Neuron (in vitro differentiated cells): ENCODE results near the gene NELL2.
"Not testable (repeated sequence)": the region's sequence is repeated elsewhere in the genome, so short reads cannot be mapped to it uniquely, and the experiment has no call there.

ENCODE experiments used
- H2AFZ ChIP-seq: one replicate; pipeline ENCODE4 v1.6.1; 2013; ENCODE audit warnings: low read depth, mild to moderate bottlenecking, inconsistent platforms, low read length, moderate library complexity
- H3K27me3 ChIP-seq: one replicate; pipeline ENCODE4 v1.6.1; 2013; ENCODE audit warnings: low read length; ENCODE audit not compliant: insufficient read depth
- H3K36me3 ChIP-seq: one replicate; pipeline ENCODE4 v1.6.1; 2013; ENCODE audit warnings: low read length; ENCODE audit not compliant: insufficient read depth
- H3K4me1 ChIP-seq: one replicate; pipeline ENCODE4 v1.6.1; 2013; ENCODE audit warnings: low read length; ENCODE audit not compliant: insufficient read depth
- H3K4me3 ChIP-seq: 2 replicates; pipeline ENCODE4 v1.5.1; 2013; ENCODE audit warnings: mild to moderate bottlenecking, low read length, moderate library complexity
- H3K9me3 ChIP-seq: one replicate; pipeline ENCODE4 v1.6.1; 2013; ENCODE audit warnings: low read length

Gene NELL2

DNA sequence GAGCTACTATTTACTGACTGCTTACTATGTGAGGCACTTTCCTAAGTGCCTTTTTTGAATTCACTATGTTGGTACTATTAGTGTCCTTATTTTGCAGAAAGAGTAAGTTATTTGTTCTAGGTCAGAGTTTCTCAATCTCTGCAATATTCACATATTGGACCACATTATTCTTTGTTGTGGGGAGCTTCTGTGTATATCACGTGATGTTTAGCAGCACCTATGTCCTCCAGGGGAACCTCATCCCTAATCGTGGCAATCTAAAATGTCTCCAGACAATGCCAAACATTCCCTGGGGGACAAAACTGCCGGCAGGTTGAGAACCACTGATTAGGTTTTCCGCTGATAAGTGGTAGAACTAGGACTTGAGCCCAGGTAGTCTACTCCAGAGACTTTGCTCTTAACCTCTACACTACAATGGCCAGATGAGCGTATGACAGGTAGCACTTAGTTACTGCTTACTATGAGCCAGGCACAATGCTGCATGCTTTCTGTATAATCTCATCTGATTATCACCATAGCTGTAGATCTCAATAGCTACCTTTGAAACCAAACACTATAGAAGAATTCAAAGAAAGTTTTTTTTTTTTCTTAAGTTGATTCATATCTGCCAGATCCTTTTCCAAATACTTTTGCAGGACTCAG, 38.9 kb downstream of the NELL2 start:
- no peaks in the 10 kb centered on the region for H3K36me3 ChIP-seq
- no peaks in the 10 kb centered on the region for H3K27me3 ChIP-seq
- no peaks in the 10 kb centered on the region for H3K9me3 ChIP-seq
- H3K4me1 ChIP-seq = no peaks in the 10 kb centered on the region
- H2AFZ ChIP-seq = no peak overlapping the region
- H3K4me3 ChIP-seq = no peak overlapping the region

GRCh38 chr12:44835641-44836379, 40.3 kb downstream of the NELL2 start:
- no peaks in the 10 kb centered on the region for H3K4me1 ChIP-seq
- H2AFZ ChIP-seq = no peak overlapping the region
- H3K36me3 ChIP-seq = no peaks in the 10 kb centered on the region
- no peaks in the 10 kb centered on the region for H3K9me3 ChIP-seq
- H3K4me3 ChIP-seq = no peak overlapping the region
- no peaks in the 10 kb centered on the region for H3K27me3 ChIP-seq

DNA sequence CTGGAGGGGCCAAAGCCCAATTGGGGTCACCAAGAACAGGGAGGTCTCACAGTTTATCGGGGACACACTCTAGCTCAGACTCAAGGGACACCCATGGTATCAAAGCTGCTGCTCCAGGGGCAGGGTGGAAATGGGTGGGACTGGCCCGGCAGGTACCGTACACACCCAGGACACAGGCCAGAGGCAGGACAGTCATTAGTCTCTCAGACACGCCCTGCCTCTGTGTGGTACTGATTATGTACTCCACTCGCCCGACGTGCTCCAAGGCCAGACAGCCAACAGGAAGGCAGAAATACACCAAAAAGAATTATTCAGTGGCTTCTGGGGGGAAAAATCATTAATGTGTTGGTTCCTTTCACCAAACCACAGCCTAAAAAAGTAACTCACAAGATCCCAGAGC, 41.1 kb downstream of the NELL2 start:
- not testable (repeated sequence) for H3K4me3 ChIP-seq, H3K4me1 ChIP-seq, H3K36me3 ChIP-seq, H3K27me3 ChIP-seq, H3K9me3 ChIP-seq, H2AFZ ChIP-seq

DNA sequence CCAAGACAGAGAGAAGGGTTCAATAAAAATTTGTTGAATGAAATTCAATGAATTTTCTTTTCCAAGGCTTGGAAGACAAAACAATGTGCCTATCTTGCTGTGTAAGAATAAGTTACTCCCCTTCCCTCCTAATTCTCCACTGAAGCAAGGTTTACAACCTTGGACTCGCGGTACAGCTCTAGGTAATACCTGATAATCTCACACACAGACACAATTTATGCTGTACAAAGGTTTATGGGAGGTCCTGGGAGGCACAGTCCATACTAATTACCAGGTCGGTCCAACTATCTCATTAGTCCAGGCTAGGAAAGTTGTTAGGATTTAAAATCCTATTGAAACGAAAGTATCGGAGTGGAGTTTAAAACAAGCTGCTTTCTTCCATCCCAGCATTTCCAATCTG, 42.6 kb downstream of the NELL2 start:
- H2AFZ ChIP-seq = no peak overlapping the region
- no peaks in the 10 kb centered on the region for H3K4me1 ChIP-seq
- H3K36me3 ChIP-seq = no peaks in the 10 kb centered on the region
- no peaks in the 10 kb centered on the region for H3K9me3 ChIP-seq
- H3K4me3 ChIP-seq = no peak overlapping the region
- no peaks in the 10 kb centered on the region for H3K27me3 ChIP-seq

DNA sequence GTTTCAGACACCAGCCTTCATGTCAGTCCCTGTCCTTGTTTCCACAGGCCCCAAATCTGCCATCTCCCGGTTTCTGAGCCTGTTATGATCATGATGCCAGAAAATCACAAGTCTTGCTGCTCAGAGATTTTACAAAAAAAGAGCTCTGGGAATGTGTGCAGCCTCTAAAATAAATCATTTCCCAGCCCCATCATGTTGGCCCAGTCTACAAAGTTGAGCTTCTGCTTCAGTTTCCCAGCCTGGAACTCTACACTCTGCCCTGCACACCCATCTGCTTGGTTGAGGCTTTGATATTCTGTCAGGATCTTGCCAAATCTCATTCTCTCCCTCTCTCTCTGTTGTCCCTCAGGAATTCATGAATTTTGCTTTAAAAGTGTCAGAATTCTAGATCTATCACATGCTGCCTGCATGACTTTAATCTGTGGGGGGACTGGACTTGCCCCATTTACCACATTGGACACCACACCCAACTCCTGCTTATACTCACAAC, 45.5 kb downstream of the NELL2 start:
- Histone ChIP-seq H3K36me3 (no peaks in the 10 kb centered on the region), H2AFZ (no peak overlapping the region), H3K9me3 (no peaks in the 10 kb centered on the region), H3K27me3 (no peaks in the 10 kb centered on the region), H3K4me1 (no peaks in the 10 kb centered on the region), H3K4me3 (no peak overlapping the region)

DNA sequence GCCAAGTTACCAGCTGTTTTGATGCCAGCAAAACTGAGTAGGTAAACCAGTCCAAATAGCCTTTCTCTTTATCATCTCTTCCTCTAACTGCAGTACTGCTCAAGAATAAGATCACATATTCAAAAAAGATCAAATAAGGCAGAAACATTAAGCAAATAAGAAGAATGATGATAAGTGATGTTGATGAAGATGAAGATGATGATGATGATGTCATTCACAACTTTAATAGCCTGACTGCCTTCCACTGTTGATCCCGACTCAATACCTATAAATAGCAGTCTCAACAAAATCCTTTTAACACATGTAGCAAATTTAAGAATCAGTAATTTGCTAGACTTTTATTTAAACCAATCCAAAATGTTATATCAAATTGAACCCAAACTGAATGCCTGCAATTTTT, 47.1 kb downstream of the NELL2 start:
- no peaks in the 10 kb centered on the region for H3K27me3 ChIP-seq
- no peak overlapping the region for H3K4me3 ChIP-seq
- no peak overlapping the region for H2AFZ ChIP-seq
- no peaks in the 10 kb centered on the region for H3K9me3 ChIP-seq
- no peaks in the 10 kb centered on the region for H3K4me1 ChIP-seq
- no peaks in the 10 kb centered on the region for H3K36me3 ChIP-seq

DNA sequence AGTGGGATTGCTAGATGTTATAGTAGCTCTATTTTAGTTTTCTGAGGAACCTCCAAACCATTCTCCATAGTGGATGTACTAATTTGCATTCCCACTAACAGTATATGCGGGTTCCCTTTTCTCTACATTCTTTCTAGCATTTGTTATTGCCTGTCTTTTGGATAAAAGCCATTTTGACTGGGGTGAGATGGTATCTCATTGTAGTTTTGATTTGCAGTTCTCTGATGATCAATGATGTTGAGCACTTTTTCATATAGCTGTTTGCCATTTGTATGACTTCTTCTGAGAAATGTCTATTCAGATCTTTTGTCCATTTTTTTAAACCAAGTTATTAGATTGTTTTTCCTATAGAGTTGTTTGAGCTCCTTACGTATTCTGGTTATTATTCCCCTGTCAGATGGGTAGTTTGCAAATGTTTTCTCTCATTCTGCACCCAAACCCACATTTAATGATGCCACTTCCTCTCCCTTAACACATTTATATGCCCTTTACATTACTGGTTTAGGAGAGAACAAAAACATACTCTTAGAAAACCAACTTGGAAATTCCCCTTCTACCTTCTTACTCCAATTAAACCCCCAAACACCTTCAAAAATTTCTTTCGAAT, 48.2 kb downstream of the NELL2 start:
- H3K4me1 ChIP-seq = no peaks in the 10 kb centered on the region
- H3K36me3 ChIP-seq = no peaks in the 10 kb centered on the region
- no peak overlapping the region for H2AFZ ChIP-seq
- H3K9me3 ChIP-seq = no peaks in the 10 kb centered on the region
- H3K27me3 ChIP-seq = no peaks in the 10 kb centered on the region
- no peak overlapping the region for H3K4me3 ChIP-seq

- not testable (repeated sequence) for H3K4me3 ChIP-seq, H2AFZ ChIP-seq, H3K36me3 ChIP-seq, H3K27me3 ChIP-seq, H3K9me3 ChIP-seq, H3K4me1 ChIP-seq
Observed at GRCh38 chr12:44821702-44822101, 54.4 kb downstream of the NELL2 start.

GRCh38 chr12:44819884-44820283, 56.2 kb downstream of the NELL2 start:
- Histone ChIP-seq H3K27me3 (no peaks in the 10 kb centered on the region), H2AFZ (no peak overlapping the region), H3K36me3 (peaks cover 6% of the 10 kb centered on the region), H3K4me3 (no peak overlapping the region), H3K4me1 (no peaks in the 10 kb centered on the region), H3K9me3 (no peaks in the 10 kb centered on the region)

- no peaks in the 10 kb centered on the region for H3K9me3 ChIP-seq
- no peaks in the 10 kb centered on the region for H3K27me3 ChIP-seq
- no peak overlapping the region for H3K4me3 ChIP-seq
- H3K4me1 ChIP-seq = no peaks in the 10 kb centered on the region
- no peak overlapping the region for H2AFZ ChIP-seq
- peaks cover 17% of the 10 kb centered on the region for H3K36me3 ChIP-seq
Observed at GRCh38 chr12:44817687-44818086, 58.4 kb downstream of the NELL2 start.

GRCh38 chr12:44816446-44817017, 59.6 kb downstream of the NELL2 start:
- Histone ChIP-seq H3K4me3 (no peak overlapping the region), H2AFZ (no peak overlapping the region), H3K9me3 (no peaks in the 10 kb centered on the region), H3K36me3 (peaks cover 23% of the 10 kb centered on the region), H3K4me1 (no peaks in the 10 kb centered on the region), H3K27me3 (no peaks in the 10 kb centered on the region)

DNA sequence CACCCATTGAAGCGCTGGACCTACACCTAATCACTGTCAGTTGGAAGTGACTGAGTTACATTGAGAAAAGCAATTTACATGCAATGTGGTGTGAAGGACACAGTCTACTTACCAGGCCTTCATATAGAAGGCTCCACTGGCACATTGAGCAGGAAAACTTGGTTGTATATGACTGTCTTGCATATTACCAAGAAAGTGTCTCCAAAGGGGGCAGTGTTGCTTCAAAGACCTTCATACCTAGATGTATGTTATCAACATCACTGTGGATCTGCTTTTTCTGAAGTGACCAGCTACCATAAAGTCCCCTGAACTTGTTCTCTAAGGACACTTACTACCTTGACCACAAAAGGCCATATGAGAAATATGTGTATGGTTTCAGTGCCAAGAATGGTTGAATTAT, 64.1 kb downstream of the NELL2 start:
- no peak overlapping the region for H2AFZ ChIP-seq
- H3K9me3 ChIP-seq = no peaks in the 10 kb centered on the region
- H3K4me3 ChIP-seq = no peak overlapping the region
- peaks cover 3% of the 10 kb centered on the region for H3K4me1 ChIP-seq
- no peaks in the 10 kb centered on the region for H3K27me3 ChIP-seq
- H3K36me3 ChIP-seq = peaks cover 25% of the 10 kb centered on the region

GRCh38 chr12:44804068-44804467, 72.0 kb downstream of the NELL2 start:
- peaks cover 11% of the 10 kb centered on the region for H3K36me3 ChIP-seq

More at GRCh38 chr12:44804068-44804467, 72.0 kb downstream of the NELL2 start:
- Histone ChIP-seq H3K4me1 (no peaks in the 10 kb centered on the region), H3K4me3 (no peak overlapping the region), H2AFZ (no peak overlapping the region), H3K27me3 (no peaks in the 10 kb centered on the region), H3K9me3 (peaks cover 1% of the 10 kb centered on the region)
